Heart left ventricle (tissue), 13 donors: ENCODE results near the gene FNDC3B.

Experiments used
- CTCF ChIP-seq, 12 donors: fragments of 200-600 bp; sonication (generic) in 4 of 12; IDR thresholded peaks; one replicate each; pipeline versions ENCODE4 v1.5.0 to v1.8.0; 2018 to 2022; ENCODE audit warnings: antibody characterized with exemption in 12 of 12, mild to moderate bottlenecking in 5 of 12
- POLR2A ChIP-seq, 2 donors: fragments of 450-650 bp; IDR thresholded peaks; one replicate each; pipeline ENCODE4 v1.6.1; 2017; ENCODE audit warnings: antibody characterized with exemption in 2 of 2, mild to moderate bottlenecking in 2 of 2, moderate library complexity in 2 of 2
- donor health status: ischemic (EF 13 %, LVEDD 7.1; RV severe dilation, severe dysfunction).
- donor health status: DM: no; HTN: yes; CAD: no.
- donor health status: DM: no; HTN: no; CAD: no.
- donor health status: ischemic (EF 25% LVEDD 6.9; RV normal size, moderate dysfunction).
- donor health status: ischemic (EF 25% LVEDD 5.7; RV mildly dilated, moderate dysfunction).
- donor health status: ischemic (EF 35%, LVEDD 5.7; RV mildly dilated, moderate dysfunction).
- donor health status: nonischemic (EF 11% LVEDD 7.7; RV severe dilation, severe dysfunction).
- donor health status: DM: yes; HTN: yes; CAD: no.
- donor health status: PGD.
- donor health status: ischemic (EF 29% LVEDD 5.4; RV normal size, mild dysfunction).
- donor health status: nonischemic (EF 23%, LVEDD 6.1; RV moderate dilation, normal function).

- TF ChIP-seq CTCF (IDR thresholded peaks at IDR 0.05) (no peak), POLR2A (IDR thresholded peaks at IDR 0.05) (no peak)
Observed at GRCh38 chr3:172229462-172229861, 190.1 kb downstream of the FNDC3B start.
